GM18519 (cell line): ENCODE measurements around the gene AGBL4.

Source experiments
- ATAC-seq: cut with Tn5 transposase; IDR thresholded peaks from one replicate; pipeline ENCODE4 v1.9.1; 2021; ENCODE audit warnings: mild to moderate bottlenecking, moderate library complexity; ENCODE audit not compliant: unreplicated experiment, low FRiP score

The AGBL4 gene

GRCh38 chr1:48960320-48960719 is 1063.4 kb downstream of the AGBL4 start:
- no peak for ATAC-seq

GRCh38 chr1:48955774-48956173 is 1068.0 kb downstream of the AGBL4 start:
- ATAC-seq, result no peak

GRCh38 chr1:48953617-48954016 is 1070.1 kb downstream of the AGBL4 start:
- ATAC-seq, result no peak

GRCh38 chr1:48948562-48948961 is 1075.2 kb downstream of the AGBL4 start:
- no peak for ATAC-seq

- ATAC-seq, result no peak
Observed at GRCh38 chr1:48947761-48948537, 1075.8 kb downstream of the AGBL4 start.

- ATAC-seq, result no peak
Observed at GRCh38 chr1:48946070-48946469, 1077.7 kb downstream of the AGBL4 start.

GRCh38 chr1:48944811-48945210 is 1078.9 kb downstream of the AGBL4 start:
- ATAC-seq, result no peak

- ATAC-seq, result no peak
Observed at GRCh38 chr1:48943826-48944225, 1079.9 kb downstream of the AGBL4 start.

GRCh38 chr1:48943393-48943792 is 1080.4 kb downstream of the AGBL4 start:
- no peak for ATAC-seq

GRCh38 chr1:48940962-48941732 is 1082.6 kb downstream of the AGBL4 start:
- no peak for ATAC-seq

- no peak for ATAC-seq
Observed at GRCh38 chr1:48940354-48940753, 1083.4 kb downstream of the AGBL4 start.

GRCh38 chr1:48939828-48940227 is 1083.9 kb downstream of the AGBL4 start:
- ATAC-seq, result no peak

GRCh38 chr1:48939042-48939441 is 1084.7 kb downstream of the AGBL4 start:
- ATAC-seq, result no peak

- ATAC-seq, result no peak
Observed at GRCh38 chr1:48937732-48938131, 1086.0 kb downstream of the AGBL4 start.

GRCh38 chr1:48936436-48936835 is 1087.3 kb downstream of the AGBL4 start:
- ATAC-seq, result no peak

- no peak for ATAC-seq
Observed at GRCh38 chr1:48932366-48932765, 1091.4 kb downstream of the AGBL4 start.

GRCh38 chr1:48931506-48932192 is 1092.1 kb downstream of the AGBL4 start:
- ATAC-seq, result no peak

GRCh38 chr1:48930011-48930410 is 1093.7 kb downstream of the AGBL4 start:
- ATAC-seq, result no peak

GRCh38 chr1:48924099-48924498 is 1099.7 kb downstream of the AGBL4 start:
- ATAC-seq, result no peak

GRCh38 chr1:48923116-48923515 is 1100.6 kb downstream of the AGBL4 start:
- ATAC-seq, result no peak

- ATAC-seq, result no peak
Observed at GRCh38 chr1:48920851-48921250, 1102.9 kb downstream of the AGBL4 start.
